CD4-positive, alpha-beta T cell treated with Interleukin-4 for 4 hours (primary cell): Measurements from ENCODE around the gene MYO1D.
"Not testable (repeated sequence)": the region's sequence is repeated elsewhere in the genome, so short reads cannot be mapped to it uniquely, and the experiment has no call there.

Experiments
- DNase-seq: peaks from one replicate; pipeline ENCODE4 v3.0.0-alpha.2; 2020

Gene MYO1D

GRCh38 chr17:32563583-32563982 is 313.3 kb downstream of the MYO1D start:
- no peak for DNase-seq

GRCh38 chr17:32558997-32559650 is 317.8 kb downstream of the MYO1D start:
- no peak for DNase-seq

GRCh38 chr17:32558326-32558955 is 318.5 kb downstream of the MYO1D start:
- DNase-seq, result peak; percentile 6

DNA sequence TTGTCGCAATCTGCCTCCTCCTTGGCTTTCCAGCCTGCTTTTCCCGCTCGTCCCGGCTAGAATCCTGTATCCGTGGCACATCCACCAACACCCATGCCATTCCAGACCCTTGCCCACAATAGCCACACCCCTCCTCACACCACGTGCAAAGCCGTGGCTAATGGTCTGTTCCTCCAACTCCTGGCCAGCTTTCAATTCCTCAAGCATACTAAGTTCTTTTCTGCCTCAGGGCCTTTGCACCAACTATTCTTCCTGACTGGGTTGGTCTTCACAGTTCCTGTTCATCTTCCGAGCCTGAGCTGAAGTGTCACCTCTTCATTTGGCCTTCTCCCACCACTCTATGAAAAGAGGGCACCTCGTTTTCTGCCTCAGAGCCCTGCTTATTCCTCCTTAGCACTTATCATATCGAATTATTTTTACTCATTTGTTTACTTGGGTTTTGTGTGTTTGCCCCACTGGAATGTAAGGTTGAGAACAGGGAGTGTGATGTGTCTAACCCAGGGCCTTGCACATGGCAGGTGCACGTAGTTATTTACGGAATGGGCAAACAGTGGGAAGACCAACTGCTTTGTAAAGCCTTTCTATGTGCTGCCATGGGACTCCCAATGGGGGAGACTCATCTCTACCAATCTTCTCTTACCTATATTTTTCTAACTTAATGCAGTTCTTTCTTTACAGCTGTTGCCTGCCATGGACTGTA is 321.2 kb downstream of the MYO1D start:
- DNase-seq, result no peak

DNA sequence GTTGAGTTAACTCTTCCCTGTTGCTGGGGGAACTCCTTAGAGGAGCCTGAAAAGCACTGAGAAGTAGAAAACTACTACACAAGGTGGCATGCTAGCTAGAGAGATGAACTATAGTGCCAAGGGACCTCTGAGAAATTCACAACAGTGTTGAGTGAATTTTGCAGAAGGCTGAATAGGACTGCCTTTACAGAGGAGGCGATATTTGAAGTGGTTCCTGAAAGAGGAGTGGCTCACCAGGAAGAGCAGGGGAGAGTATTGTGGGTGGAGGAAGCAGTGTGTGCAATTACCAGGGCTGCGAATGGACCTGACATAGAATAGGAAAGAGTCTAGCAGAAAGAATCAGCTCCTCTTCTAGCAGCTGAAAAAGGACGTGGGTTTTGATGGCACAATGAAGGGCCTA is 323.8 kb downstream of the MYO1D start:
- peak; percentile 7 for DNase-seq

GRCh38 chr17:32552280-32552679 is 324.6 kb downstream of the MYO1D start:
- no peak for DNase-seq

DNA sequence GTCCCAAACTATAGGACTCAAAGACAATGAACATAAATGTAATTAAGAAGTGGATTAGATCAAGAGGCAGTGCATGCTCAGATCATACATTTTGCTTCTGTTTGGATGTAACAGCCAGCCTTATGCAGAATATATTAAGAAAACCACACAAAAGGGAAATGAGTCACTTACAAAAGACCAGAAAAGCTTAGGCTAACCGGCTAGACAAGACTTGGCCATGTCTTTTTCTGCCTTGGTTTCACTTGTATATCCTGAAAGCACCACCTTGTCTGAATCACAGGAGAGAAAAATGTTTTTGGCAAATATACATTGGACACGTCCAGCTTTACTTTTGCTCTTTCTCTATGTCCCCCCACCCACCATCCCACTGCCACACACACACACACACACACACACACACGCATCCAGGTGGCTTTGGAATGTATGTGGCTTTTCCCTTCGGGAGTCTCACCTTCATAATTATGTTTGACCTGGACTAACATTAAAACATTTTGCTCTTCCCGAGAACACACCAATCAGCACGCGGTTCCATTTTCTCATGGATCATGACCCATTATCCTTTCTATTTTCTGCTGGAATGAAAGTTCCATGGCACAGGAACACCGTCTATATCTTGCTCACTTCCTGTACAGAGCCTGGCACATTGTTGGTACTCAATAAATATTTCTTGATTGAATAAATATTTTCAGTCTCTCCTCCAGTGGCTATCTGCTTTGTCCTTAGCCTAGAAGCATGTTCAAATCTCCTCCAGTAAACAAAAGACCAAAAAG is 325.6 kb downstream of the MYO1D start:
- DNase-seq, result peak; percentile 69

- no peak for DNase-seq
These were observed 327.4 kb downstream of the MYO1D start for GRCh38 chr17:32549559-32549958.

DNA sequence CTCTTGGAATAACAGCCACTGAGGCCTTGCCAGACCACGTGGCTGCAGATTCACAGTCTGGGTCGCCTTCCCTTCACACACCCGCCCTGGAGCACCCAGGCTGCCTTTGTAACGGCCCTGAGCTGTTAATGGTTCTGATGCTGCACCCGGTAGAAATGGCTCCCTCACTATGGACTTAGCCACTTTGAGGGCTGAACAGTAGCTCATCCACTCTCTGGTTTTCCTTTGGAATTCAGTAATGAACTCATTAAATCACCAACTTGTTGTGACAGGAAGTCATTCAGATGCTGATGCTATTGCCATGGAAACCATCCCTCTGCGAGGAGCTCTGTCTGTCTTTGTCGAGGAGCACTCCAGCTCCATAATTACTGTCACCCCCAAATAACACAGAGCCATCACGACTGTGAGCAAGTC is 330.9 kb downstream of the MYO1D start:
- DNase-seq, result no peak

DNA sequence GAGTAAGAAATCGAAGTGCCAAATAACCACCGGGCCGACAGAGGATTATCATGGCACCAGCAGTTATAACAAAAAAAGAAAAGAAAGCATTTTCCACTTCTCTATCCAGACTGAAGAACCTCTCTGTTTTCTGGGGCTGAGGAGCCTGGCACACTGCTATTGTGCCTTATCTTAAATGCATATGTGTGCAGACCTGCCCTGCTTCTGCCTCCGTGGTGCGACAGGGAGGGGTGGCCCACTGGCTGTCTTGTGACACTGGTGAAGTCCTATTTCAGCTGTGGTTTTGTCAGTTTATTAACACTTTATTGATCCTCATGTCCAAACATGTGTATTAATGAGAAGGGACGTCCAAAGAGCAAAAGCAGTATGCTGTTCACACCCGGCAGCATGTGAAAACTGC is 334.7 kb downstream of the MYO1D start:
- DNase-seq, result no peak

DNA sequence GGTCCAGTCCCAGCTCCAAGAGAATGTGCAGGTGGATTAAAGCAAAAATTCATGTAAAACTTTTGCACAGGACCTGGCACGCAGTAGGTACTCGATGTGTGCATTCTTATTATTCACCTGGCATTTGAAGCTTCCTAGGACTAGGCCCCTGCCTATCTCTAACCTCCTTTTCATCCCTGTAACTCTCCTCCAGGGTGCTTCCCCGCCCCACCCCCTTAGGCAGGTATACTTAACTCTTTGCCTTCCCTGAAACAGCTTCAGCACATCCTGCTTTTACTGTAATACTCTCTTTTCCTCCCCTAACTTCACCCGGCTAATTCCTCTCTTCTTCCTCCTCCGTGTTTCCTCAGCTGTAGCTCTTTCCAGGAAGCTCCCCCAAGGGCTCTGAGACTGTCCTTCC is 335.3 kb downstream of the MYO1D start:
- DNase-seq, result no peak

- no peak for DNase-seq
These were observed 339.9 kb downstream of the MYO1D start for GRCh38 chr17:32536736-32537643.

DNA sequence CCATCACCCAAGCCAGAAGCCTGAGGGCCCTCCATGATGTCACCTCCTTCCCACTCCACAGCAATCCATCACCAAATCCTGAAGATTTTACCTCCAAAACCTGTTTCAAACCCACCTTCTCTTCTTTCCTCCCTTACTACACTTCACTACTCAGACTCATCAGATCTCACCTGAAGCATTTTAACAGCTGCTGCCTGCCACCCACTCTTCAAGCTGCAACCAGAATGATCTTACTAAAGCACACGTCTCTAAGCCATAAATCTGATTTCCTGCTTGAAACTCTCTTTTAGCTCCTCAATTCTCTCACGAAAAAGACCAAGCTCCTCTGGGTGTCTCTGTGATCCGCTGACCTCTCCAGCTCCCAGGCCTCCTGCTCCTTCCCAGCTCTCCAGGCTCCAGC is 343.6 kb downstream of the MYO1D start:
- DNase-seq, result no peak

DNA sequence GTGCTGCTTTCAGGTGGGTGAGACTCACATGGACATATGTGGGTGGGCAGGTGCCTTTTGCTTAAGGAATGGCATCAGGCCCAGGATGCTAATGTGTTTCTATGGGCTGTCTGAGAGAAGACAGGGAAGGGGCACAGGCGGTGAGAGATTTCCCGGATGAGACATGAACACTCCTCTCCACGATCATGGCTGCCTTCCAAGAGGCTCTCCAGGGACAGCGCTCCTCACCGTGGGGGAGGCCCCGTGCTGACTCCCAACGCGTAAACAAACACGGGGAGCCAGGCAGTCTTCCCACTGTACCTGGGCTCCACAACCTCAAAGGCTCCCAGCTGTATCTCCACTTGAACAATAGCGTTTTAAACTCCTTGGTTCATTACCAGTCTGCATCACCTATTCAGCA is 347.3 kb downstream of the MYO1D start:
- no peak for DNase-seq

GRCh38 chr17:32528825-32529224 is 348.1 kb downstream of the MYO1D start:
- peak; percentile 48 for DNase-seq

GRCh38 chr17:32527146-32527545 is 349.8 kb downstream of the MYO1D start:
- no peak for DNase-seq

DNA sequence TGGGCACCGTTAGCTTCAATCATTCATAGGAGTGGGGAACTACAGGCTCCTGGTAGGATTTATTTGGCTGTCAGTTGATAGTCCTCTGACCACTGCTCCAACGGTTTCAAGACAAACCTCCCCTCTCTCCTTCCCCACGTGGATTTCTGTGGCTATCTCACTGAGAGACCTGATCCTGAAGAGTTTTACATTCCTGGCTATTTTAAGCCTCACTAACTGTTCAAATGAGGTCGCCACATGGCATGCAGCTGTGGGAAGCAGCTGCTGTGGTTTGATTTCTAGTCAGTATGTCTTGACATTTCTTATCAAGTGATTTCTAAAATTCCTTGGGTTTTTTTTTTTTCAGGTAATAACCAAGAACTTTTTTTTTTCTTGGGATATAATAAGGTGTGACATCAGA is 351.8 kb downstream of the MYO1D start:
- no peak for DNase-seq

DNA sequence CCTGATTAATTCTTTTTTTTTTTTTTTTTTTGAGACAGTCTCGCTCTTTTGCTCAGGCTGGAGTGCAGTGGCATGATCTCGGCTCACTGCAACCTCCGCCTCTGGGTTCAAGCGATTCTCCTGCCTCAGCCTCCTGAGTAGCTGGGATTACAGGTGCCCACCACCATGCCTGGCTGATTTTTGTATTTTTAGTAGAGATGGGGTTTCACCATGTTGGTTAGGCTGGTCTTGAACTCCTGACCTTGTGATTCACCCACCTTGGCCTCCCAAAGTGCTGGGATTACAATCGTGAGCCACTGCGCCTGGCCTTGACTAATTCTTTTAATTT is 352.4 kb downstream of the MYO1D start:
- DNase-seq, result not testable (repeated sequence)

DNA sequence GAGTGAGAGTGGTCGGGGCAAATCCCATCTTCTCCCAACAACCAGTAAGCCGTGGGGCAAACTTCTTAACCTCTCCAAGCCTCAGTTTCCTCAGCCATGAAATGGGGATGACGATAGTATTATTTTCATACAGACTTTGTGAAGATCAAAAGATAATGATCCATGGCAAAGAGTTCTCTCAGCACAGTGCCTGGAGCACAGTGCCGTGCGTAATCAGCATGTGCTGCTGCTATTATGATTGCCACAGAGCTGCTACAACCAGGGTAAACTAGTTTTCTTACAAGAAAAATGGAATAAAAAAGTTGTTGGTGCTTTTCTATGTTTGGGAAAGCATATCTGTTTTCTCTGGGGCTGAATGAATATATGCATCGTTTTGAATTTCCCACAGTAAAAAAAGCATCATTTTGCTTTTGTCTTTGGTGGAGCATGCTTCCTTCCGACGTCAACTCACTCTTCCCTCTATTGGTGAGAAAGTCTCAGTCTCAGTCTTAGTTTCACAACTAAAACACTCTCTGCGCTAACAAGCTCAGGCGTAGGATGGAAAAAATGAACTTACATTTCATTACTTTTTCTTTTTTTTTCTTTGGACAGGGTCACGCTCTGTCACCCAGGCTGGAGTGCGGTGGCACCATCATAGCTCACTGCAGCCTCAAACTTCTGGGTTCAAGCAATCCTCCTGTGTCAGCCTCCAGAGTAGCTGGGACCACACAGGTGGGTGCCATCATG is 352.9 kb downstream of the MYO1D start:
- peak; percentile 58 for DNase-seq

DNA sequence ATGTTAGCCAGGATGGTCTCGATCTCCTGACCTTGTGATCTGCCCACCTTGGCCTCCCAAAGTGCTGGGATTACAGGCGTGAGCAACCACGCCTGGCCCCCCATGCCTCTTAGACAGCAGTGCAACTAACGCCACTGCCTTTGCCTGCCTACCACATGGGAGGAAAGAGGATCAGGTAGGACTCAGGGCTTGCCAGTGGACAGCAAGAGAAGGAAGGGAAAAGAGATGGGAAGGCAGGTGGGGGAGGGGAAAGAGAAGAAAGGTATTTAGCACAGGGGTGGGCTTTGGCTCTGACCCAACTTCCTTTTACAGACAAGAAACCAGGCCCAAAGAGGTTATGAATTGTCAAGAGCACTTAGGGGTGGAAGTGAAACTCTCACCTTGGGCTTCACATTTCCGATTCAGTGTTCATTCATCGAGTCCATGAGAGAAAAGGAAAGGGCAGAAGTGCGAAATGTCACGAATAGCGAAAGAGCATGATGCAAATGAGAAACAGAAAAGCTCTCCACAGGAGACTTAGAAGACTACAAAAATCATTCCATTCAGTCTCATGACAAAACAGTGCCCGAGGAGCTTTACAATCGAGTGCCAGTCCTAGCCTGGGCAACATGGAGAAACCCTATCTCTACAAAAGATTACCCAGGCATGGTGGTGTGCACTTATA is 353.8 kb downstream of the MYO1D start:
- DNase-seq, result peak; percentile 61

DNA sequence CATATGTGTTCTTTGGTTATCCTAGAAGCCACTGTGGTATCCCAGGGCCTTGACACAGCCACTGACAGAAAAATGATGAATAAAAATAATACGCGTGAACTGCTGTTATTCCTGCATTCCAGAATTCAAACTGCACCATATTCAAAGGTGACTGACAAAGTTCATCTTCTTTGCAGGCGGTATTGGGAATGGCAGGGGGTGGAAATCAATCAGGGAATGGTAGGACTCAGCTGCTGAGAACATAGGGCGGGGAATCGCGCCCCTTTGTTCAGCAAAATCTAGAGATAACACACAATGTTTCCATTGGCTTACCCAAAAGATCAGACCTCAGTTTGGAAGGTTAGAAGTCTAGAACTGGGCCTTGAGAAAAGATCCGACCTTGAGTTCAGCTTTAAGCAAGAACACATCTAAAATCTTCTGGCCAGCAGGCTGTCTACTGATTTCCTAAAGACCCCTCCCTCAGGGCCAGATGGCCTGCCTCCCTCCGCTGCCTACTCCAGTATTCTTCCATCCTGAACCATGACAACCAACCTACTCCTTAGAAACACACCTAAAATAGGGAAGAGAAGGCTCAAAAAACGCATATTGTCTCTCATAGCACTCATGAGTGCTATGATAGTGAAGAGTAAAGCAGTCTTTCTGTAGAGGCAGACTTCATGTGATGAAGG is 356.1 kb downstream of the MYO1D start:
- DNase-seq, result no peak
